HG03342 (cell line): ENCODE measurements around the gene PIP4P1.
"Not testable (repeated sequence)": the region's sequence is repeated elsewhere in the genome, so short reads cannot be mapped to it uniquely, and the experiment has no call there.

Experiments
- ATAC-seq: cut with Tn5 transposase; IDR thresholded peaks from one replicate; pipeline ENCODE4 v1.9.1; 2021; ENCODE audit warnings: mild to moderate bottlenecking, moderate library complexity; ENCODE audit not compliant: unreplicated experiment

PIP4P1 gene

GRCh38 chr14:20477211-20477876, 16.1 kb upstream of the PIP4P1 start:
- ATAC-seq, result no peak

GRCh38 chr14:20476776-20477175, 15.5 kb upstream of the PIP4P1 start:
- ATAC-seq, result no peak

- no peak for ATAC-seq
Observed at GRCh38 chr14:20472536-20473169, 11.4 kb upstream of the PIP4P1 start.

- ATAC-seq, result no peak
Observed at GRCh38 chr14:20470603-20470901, 9.3 kb upstream of the PIP4P1 start.

GRCh38 chr14:20469890-20470602, 8.8 kb upstream of the PIP4P1 start:
- peak; percentile 30 for ATAC-seq

- ATAC-seq, result peak; percentile 95
Observed at GRCh38 chr14:20469242-20469889, 8.1 kb upstream of the PIP4P1 start, which contains the start of gene PNP. TSS of gene PNP (plus strand) at chr14:20469406. CDS start at chr14:20469525, 119 bp downstream.

GRCh38 chr14:20468764-20469241, 7.6 kb upstream of the PIP4P1 start:
- no peak for ATAC-seq

- peak; percentile 3 for ATAC-seq
Observed at GRCh38 chr14:20460458-20461224, 593 bp downstream of the PIP4P1 start.

- no peak for ATAC-seq
Observed at GRCh38 chr14:20458031-20458789, 3.0 kb downstream of the PIP4P1 start.

GRCh38 chr14:20456971-20457370, 4.3 kb downstream of the PIP4P1 start:
- ATAC-seq, result no peak

- peak; percentile 52 for ATAC-seq
Observed at GRCh38 chr14:20455355-20456300, 5.6 kb downstream of the PIP4P1 start.

GRCh38 chr14:20454516-20455354, 6.5 kb downstream of the PIP4P1 start, which contains the start of the genes APEX1 and OSGEP:
TSS of gene APEX1 (plus strand) at chr14:20455226. CDS start at chr14:20455646, 420 bp downstream.
TSS of gene OSGEP (minus strand) at chr14:20454812. CDS start at chr14:20454683, 129 bp downstream.
- ATAC-seq, result peak; percentile 84

GRCh38 chr14:20452831-20453230, 8.4 kb downstream of the PIP4P1 start:
- ATAC-seq, result not testable (repeated sequence)

- no peak for ATAC-seq
Observed at GRCh38 chr14:20446889-20447288, 14.3 kb downstream of the PIP4P1 start.

- not testable (repeated sequence) for ATAC-seq
Observed at GRCh38 chr14:20443650-20444049, 17.6 kb downstream of the PIP4P1 start.

- ATAC-seq, result no peak
Observed at GRCh38 chr14:20441461-20441860, 19.8 kb downstream of the PIP4P1 start.

- ATAC-seq, result no peak
Observed at GRCh38 chr14:20440882-20441281, 20.4 kb downstream of the PIP4P1 start.

- ATAC-seq, result no peak
Observed at GRCh38 chr14:20440465-20440864, 20.8 kb downstream of the PIP4P1 start.
